ENCODE measurements around the gene ZNF334. TPM values are rescaled to one million over a fixed set of nuclear protein-coding genes. Genes with fewer than 3 reads are reported as not detected.

The ZNF334 gene
- total RNA-seq (ENCODE audit: insufficient read depth, low replicate concordance), result 12.0 TPM

GRCh38 chr20:46512943-46513844, at the start of gene ZNF334:
Gene ZNF334, minus strand, starts transcription at chr20:46513559. Its CDS starts 1,457 bp downstream, at chr20:46512102.
- DNase-seq (ENCODE audit: low spot score), result peak; percentile 82

- peak; percentile 91 for DNase-seq (ENCODE audit: low spot score)
Measured at GRCh38 chr20:46562373-46563169, 49.2 kb upstream of the ZNF334 start.

GRCh38 chr20:46562009-46562372, 48.6 kb upstream of the ZNF334 start:
- DNase-seq (ENCODE audit: low spot score), result no peak

- no peak for DNase-seq (ENCODE audit: low spot score)
Measured at GRCh38 chr20:46559685-46560440, 46.5 kb upstream of the ZNF334 start.

- DNase-seq (ENCODE audit: low spot score), result no peak
Measured at GRCh38 chr20:46559001-46559400, 45.6 kb upstream of the ZNF334 start.

GRCh38 chr20:46558511-46558959, 45.2 kb upstream of the ZNF334 start:
- DNase-seq (ENCODE audit: low spot score), result peak; percentile 47

GRCh38 chr20:46557231-46557956, 44.0 kb upstream of the ZNF334 start:
- DNase-seq (ENCODE audit: low spot score), result no peak

GRCh38 chr20:46555370-46555956, 42.1 kb upstream of the ZNF334 start:
- no peak for DNase-seq (ENCODE audit: low spot score)

GRCh38 chr20:46554828-46555227, 41.5 kb upstream of the ZNF334 start:
- no peak for DNase-seq (ENCODE audit: low spot score)

- DNase-seq (ENCODE audit: low spot score), result no peak
Measured at GRCh38 chr20:46553926-46554325, 40.6 kb upstream of the ZNF334 start.

GRCh38 chr20:46552460-46553420, 39.4 kb upstream of the ZNF334 start:
- no peak for DNase-seq (ENCODE audit: low spot score)

GRCh38 chr20:46551522-46552381, 38.4 kb upstream of the ZNF334 start:
- no peak for DNase-seq (ENCODE audit: low spot score)

GRCh38 chr20:46550461-46550860, 37.1 kb upstream of the ZNF334 start, which contains the start of gene OCSTAMP:
Gene OCSTAMP, minus strand, starts transcription at chr20:46550654. Its CDS starts 94 bp downstream, at chr20:46550560.
- DNase-seq (ENCODE audit: low spot score), result no peak

GRCh38 chr20:46549188-46549972, 36.0 kb upstream of the ZNF334 start:
- DNase-seq (ENCODE audit: low spot score), result no peak

GRCh38 chr20:46548688-46549087, 35.3 kb upstream of the ZNF334 start:
- no peak for DNase-seq (ENCODE audit: low spot score)

- no peak for DNase-seq (ENCODE audit: low spot score)
Measured at GRCh38 chr20:46547995-46548394, 34.6 kb upstream of the ZNF334 start.

GRCh38 chr20:46546936-46547335, 33.6 kb upstream of the ZNF334 start:
- no peak for DNase-seq (ENCODE audit: low spot score)

- DNase-seq (ENCODE audit: low spot score), result no peak
Measured at GRCh38 chr20:46546298-46546697, 32.9 kb upstream of the ZNF334 start.

Measured in umbilical cord (tissue), 2 donors.